GM12891 (cell line): Measurements from ENCODE around the gene ITPRID1.

ENCODE experiments used
- POLR2A ChIP-seq: IDR thresholded peaks from 2 replicates; pipeline ENCODE4 v1.6.1; 2011; ENCODE audit warnings: low read depth, low read length, control low read depth
- POLR2AphosphoS5 ChIP-seq: IDR thresholded peaks from 2 replicates; pipeline ENCODE4 v1.6.1; 2011; ENCODE audit warnings: low read depth, low read length, control low read depth

- TF ChIP-seq POLR2A (no peak), POLR2AphosphoS5 (no peak)
Observed at GRCh38 chr7:31476073-31476745, 37.7 kb upstream of the ITPRID1 start.
